Lower lobe of right lung (tissue), 2 donors: ENCODE measurements around the gene DRC1. TPM values are rescaled to one million over a fixed set of nuclear protein-coding genes. Genes with fewer than 3 reads are reported as not detected.

Experiments used
- ATAC-seq, 2 donors: fragments of 200-7000 bp; cut with Tn5 transposase; one replicate each; pipeline ENCODE4 v1.9.1; 2020 to 2022; ENCODE audit warnings: mild to moderate bottlenecking in 2 of 2, moderate library complexity in 2 of 2
- DNase-seq: peaks from one replicate; pipeline ENCODE4 v3.0.0-alpha.2; 2020
- H3K27ac ChIP-seq: fragments of 200-600 bp; one replicate; pipeline ENCODE4 v1.8.0; 2022
- H3K27me3 ChIP-seq: fragments of 200-600 bp; one replicate; pipeline ENCODE4 v1.8.0; 2022; ENCODE audit warnings: low read depth
- H3K36me3 ChIP-seq: fragments of 200-600 bp; one replicate; pipeline ENCODE4 v1.8.0; 2022; ENCODE audit warnings: mild to moderate bottlenecking
- H3K4me1 ChIP-seq: fragments of 200-600 bp; one replicate; pipeline ENCODE4 v1.8.0; 2022
- H3K4me3 ChIP-seq: fragments of 200-600 bp; one replicate; pipeline ENCODE4 v1.8.0; 2022; ENCODE audit warnings: mild to moderate bottlenecking
- H3K9me3 ChIP-seq: fragments of 200-600 bp; one replicate; pipeline ENCODE4 v1.8.0; 2022
- CTCF ChIP-seq: fragments of 200-600 bp; IDR thresholded peaks from one replicate; pipeline ENCODE4 v1.8.0; 2022; ENCODE audit warnings: antibody characterized with exemption, mild to moderate bottlenecking
- intact Hi-C: fragments of 100-400 bp; cut with DNase I; formaldehyde crosslinking; loops from one replicate; pipeline ENCODE4 v1.11.0; 2022
- total RNA-seq: library from RNA; stranded (reverse); fragmentation: NEBNext Ultra II Directional; extraction: Animal tissue kit (Norgen Biotek cat#: 25700); gene quantifications from one replicate; pipeline ENCODE4 v1.2.1, GENCODE V29; 2021
- donor health status: DM: no; HTN: yes; CAD: no; lungs with severe emphysema.

DRC1 gene
- total RNA-seq, 1 donor from 2014 or later, result 6.8 TPM

DNA sequence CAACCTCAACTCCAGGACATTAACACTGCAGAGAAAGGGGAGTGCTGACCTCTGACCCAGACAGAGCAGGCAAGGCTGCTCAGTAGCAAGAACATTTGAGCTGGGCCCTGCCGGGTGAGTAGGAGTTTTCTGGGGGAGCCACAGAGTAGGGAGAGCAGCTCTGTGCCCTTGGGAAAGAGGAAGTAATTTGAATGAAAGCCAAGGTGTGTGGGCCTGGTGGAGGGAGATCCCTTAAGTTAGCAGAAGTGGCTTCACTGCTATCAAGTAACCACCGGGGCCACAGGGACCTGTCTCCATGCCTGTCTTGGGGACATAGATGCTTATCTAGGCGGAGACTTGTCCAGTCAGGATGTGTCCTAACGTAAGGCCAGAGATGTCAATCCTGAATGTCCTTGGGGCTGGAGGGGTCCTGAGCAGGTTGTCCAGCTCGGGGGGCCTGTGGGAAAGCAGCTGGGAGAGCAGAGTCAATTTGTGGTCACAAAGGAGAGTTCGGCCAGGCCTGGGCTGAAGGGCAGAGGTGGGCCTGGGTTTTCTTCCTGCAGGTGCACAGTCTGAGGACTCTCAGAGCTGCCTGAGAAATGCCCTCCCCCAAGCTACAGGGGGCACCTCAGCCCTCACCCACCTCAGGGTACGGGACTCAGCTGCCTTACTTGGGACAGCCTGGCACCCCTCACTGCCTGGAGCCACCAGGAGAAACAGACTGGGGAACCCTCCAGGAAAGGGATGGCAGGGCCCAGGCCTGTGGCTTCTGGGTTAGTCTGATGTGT lies 91.2 kb downstream of the DRC1 start:
- no peak overlapping the region for H3K27ac ChIP-seq
- no peaks in the 10 kb centered on the region for H3K4me1 ChIP-seq
- no peaks in the 10 kb centered on the region for H3K27me3 ChIP-seq
- H3K4me3 ChIP-seq, result no peak overlapping the region
- DNase-seq (no peak), ATAC-seq (no peak)
- H3K36me3 ChIP-seq, result no peaks in the 10 kb centered on the region
- no peaks in the 10 kb centered on the region for H3K9me3 ChIP-seq
- no peak for TF ChIP-seq CTCF
- intact Hi-C loops, result no loop called here

GRCh38 chr2:26493566-26493965 lies 91.8 kb downstream of the DRC1 start:
- H3K27ac ChIP-seq, result no peak overlapping the region
- intact Hi-C loops, result no loop called here
- TF ChIP-seq CTCF, result no peak
- H3K4me3 ChIP-seq, result no peak overlapping the region
- ATAC-seq, result peak; percentile 47 to 61
- no peaks in the 10 kb centered on the region for H3K36me3 ChIP-seq
- no peak for DNase-seq
- H3K27me3 ChIP-seq, result no peaks in the 10 kb centered on the region
- no peaks in the 10 kb centered on the region for H3K4me1 ChIP-seq
- H3K9me3 ChIP-seq, result no peaks in the 10 kb centered on the region

DNA sequence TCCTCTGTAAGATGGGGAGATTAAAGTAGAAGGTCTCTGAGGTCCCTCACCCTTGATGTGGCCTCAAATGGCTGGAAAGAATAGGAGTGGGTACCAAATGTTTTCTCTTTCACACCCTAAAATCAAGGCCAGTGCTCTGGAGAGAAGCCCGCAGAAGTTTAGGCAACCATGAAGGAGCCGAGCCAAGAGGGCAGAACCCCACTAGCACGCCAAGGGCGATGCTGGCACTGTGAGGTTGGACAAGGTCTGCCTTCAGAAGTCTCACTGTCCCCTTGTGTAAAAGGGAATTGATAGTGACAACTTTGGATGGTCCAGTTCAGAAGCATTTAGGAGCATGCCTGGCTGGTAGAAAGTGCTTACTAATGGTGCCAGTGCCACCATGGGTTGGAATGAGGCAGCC lies 92.5 kb downstream of the DRC1 start:
- no peak for TF ChIP-seq CTCF
- no peak overlapping the region for H3K27ac ChIP-seq

GRCh38 chr2:26494891-26495290 lies 93.2 kb downstream of the DRC1 start:
- ATAC-seq (no peak), DNase-seq (no peak)
- no peak for TF ChIP-seq CTCF
- Histone ChIP-seq H3K27me3 (no peaks in the 10 kb centered on the region), H3K36me3 (no peaks in the 10 kb centered on the region), H3K4me3 (no peak overlapping the region), H3K9me3 (no peaks in the 10 kb centered on the region), H3K27ac (no peak overlapping the region), H3K4me1 (no peaks in the 10 kb centered on the region)
- intact Hi-C loops, result no loop called here

More for the DNA sequence above, 92.5 kb downstream of the DRC1 start:
- DNase-seq (no peak), ATAC-seq (no peak)
- Histone ChIP-seq H3K4me3 (no peak overlapping the region), H3K27me3 (no peaks in the 10 kb centered on the region), H3K9me3 (no peaks in the 10 kb centered on the region), H3K36me3 (no peaks in the 10 kb centered on the region), H3K4me1 (no peaks in the 10 kb centered on the region)
- intact Hi-C loops, result no loop called here

DNA sequence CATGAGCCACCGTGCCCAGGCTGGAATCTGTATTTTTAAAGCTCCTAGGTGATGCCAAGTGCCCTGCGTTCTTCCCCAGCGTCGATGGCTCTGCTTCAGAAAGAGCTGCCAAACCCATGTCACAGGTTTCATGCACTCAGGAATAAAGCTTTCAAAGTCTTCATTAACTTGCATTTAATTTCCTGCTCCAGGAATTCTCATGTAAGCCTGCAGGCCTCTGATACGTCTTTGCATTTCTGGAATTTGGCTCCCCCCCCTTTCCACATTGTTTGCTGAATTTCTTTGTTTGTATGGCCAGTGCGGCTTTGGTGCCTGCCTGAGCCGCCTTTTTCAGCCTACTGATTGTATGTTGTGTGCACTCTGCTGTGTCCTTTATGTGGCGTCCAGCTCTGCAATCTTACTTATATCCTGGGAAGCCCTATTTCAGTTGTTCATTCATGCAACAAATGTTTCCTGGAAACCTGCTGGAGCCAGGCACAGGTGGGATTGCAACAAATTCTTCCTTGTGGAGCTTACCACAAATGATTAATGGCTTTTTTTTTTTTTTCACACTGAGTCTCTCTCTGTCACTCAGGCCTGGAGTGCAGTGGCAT lies 94.1 kb downstream of the DRC1 start:
- no peak for TF ChIP-seq CTCF
- no peaks in the 10 kb centered on the region for H3K9me3 ChIP-seq
- no peak overlapping the region for H3K27ac ChIP-seq
- no peak for ATAC-seq
- no peaks in the 10 kb centered on the region for H3K36me3 ChIP-seq
- no peak for DNase-seq
- no peaks in the 10 kb centered on the region for H3K4me1 ChIP-seq
- no peaks in the 10 kb centered on the region for H3K27me3 ChIP-seq
- H3K4me3 ChIP-seq, result no peak overlapping the region
- intact Hi-C loops, result no loop called here
